K562 (cell line): ENCODE results near the gene PRR36. TPM values are rescaled to one million over a fixed set of nuclear protein-coding genes. Genes with fewer than 3 reads are reported as not detected.

Experiments used
- BDP1 ChIP-seq: IDR thresholded peaks from 3 replicates; pipeline ENCODE4 v1.6.1; 2011; ENCODE audit not compliant: insufficient read length, insufficient read depth
- CEBPB ChIP-seq: fragments of 450-650 bp; IDR thresholded peaks from 2 replicates; pipeline ENCODE4 v1.6.1; 2016; ENCODE audit warnings: missing genetic modification characterization, missing compliant biosample characterization
- CGGBP1 ChIP-seq: fragments of 250-450 bp; sonication (Bioruptor Pico); IDR thresholded peaks from 2 replicates; pipeline ENCODE4 v1.9.0; 2021; ENCODE audit warnings: mild to moderate bottlenecking
- CUX1 ChIP-seq: fragments of 200-800 bp; sonication (Bioruptor generic); IDR thresholded peaks from 2 replicates; pipeline ENCODE4 v1.6.1; 2016; ENCODE audit warnings: missing genetic modification characterization, missing compliant biosample characterization
- DDX20 ChIP-seq: fragments of 450-650 bp; IDR thresholded peaks from 2 replicates; pipeline ENCODE4 v1.6.1; 2016; ENCODE audit warnings: missing genetic modification characterization, low read depth, mild to moderate bottlenecking, missing compliant biosample characterization, moderate library complexity
- ELK1 ChIP-seq: sonication (generic); formaldehyde crosslinking; IDR thresholded peaks from 2 replicates; pipeline ENCODE4 v1.8.1; 2022; ENCODE audit warnings: missing genetic modification reagents
- FOSL1 ChIP-seq: fragments of 200-800 bp; sonication (Bioruptor generic); conservative IDR thresholded peaks from 2 replicates; pipeline ENCODE4 v1.6.1; 2016; ENCODE audit warnings: missing genetic modification characterization, missing compliant biosample characterization
- KDM5B ChIP-seq: fragments of 200-600 bp; sonication (generic); IDR thresholded peaks from 2 replicates; pipeline ENCODE4 v1.6.1; 2012; ENCODE audit warnings: low read depth, mild to moderate bottlenecking, moderate library complexity, low read length, control low read depth, inconsistent platforms; ENCODE audit not compliant: insufficient replicate concordance
- LCOR ChIP-seq: sonication (generic); formaldehyde crosslinking; IDR thresholded peaks from 2 replicates; pipeline ENCODE4 v1.8.0; 2022; ENCODE audit warnings: mild to moderate bottlenecking, missing genetic modification reagents
- TRIM25 ChIP-seq: fragments of 450-650 bp; IDR thresholded peaks from 2 replicates; pipeline ENCODE4 v1.7.0; 2016; ENCODE audit warnings: borderline replicate concordance
- ZNF778 ChIP-seq: fragments of 450-650 bp; formaldehyde crosslinking; IDR thresholded peaks from 2 replicates; pipeline ENCODE4 v1.4.0; 2020; ENCODE audit warnings: mild to moderate bottlenecking, moderate library complexity
- polyA plus RNA-seq, 8 experiments: library from polyadenylated mRNA; depleted of rRNA in 4 of 8; stranded (reverse) in 5 of 8; unstranded in 3 of 8; fragments of >200 nt; fragmentation: Nextera tagmentation in 2 of 8; fragmentation: Illumina TruSeq in 1 of 8; extraction: Ambion mirVana in 2 of 8; extraction: Trizol in 1 of 8; gene quantifications; 2 replicates each; pipeline versions ENCODE4 v1.2.1 to v1.2.3, GENCODE V29; 2011 to 2014; ENCODE audit warnings: inconsistent platforms in 1 of 8, missing spikeins in 1 of 8
- total RNA-seq, 7 experiments: library from RNA; depleted of rRNA in 6 of 7; stranded (reverse); fragments of >200 nt in 6 of 7; fragmentation: Illumina TruSeq in 2 of 7; extraction: Trizol in 2 of 7; gene quantifications; 2 replicates each; pipeline versions ENCODE4 v1.2.1 to v1.2.3, GENCODE V29; 2011 to 2021; ENCODE audit warnings: low replicate concordance in 1 of 7
- TF ChIP-seq, protein P1 (sequence below): sonication (generic); formaldehyde crosslinking; IDR thresholded peaks from 2 replicates; pipeline ENCODE4 v1.8.0; 2022; ENCODE audit warnings: missing genetic modification reagents, mild to moderate bottlenecking, borderline replicate concordance

PRR36 gene
- total and polyA plus RNA-seq, 9 of the 15 experiments (the other 6 are each of a cell fraction or from before 2014, with no cell fraction given), result 0.05 to 0.42 (median 0.06) TPM; not detected in 6

DNA sequence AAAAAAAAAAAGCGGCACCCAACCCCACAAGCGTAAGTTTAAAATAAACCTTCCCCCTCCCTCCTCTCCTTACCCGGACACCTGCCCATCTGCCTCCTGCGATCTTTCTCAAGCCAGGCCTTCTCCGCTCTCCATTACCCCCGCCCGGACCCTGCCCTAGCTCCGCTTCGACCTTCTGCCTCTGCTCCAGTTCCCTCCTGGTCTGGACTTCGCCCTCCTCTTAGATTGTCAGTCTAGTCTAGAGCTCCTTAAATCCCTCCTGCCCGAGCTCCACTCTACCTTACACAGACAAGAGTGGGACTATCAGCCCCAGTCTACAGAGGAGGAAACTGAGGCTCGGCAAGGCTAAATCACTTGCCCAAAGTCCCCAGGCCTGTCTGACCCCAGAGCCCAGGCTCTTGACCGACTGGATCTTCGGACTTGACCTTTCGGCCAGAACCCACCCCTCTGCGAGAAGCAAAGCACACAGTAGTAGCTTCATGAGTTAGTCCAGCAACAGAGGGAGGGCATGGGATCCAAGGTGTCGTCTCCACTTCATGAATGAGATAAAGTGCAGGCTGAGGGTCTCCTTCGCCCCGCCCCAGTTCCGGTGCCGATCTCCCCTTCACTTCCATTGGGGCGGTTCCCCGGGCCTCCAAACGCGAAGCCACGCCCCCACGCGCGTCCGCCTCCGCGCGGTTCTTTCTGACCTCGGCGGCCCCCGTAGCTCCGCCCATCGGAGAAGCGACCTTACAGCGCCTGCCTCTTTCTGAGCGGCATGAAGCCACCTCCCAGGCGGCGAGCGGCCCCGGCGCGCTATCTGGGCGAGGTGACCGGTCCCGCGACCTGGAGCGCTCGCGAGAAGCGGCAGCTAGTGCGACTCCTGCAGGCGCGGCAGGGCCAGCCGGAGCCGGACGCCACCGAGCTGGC is 45.7 kb upstream of the PRR36 start, which contains the start of gene SNAPC2 (continued):
- TF ChIP-seq TRIM25 (0 out of 2 replicates have a peak, but pooled peaks have one; percentile 8), BDP1 (no peak), LCOR (CRISPR knock-in tag) (0 out of 2 replicates have a peak, but pooled peaks have one; percentile 34), CGGBP1 (no peak), KDM5B (peak; percentile 44), DDX20 (tag) (no peak), ELK1 (CRISPR knock-in tag) (no peak), CUX1 (CRISPR knock-in tag) (no peak), CEBPB (no peak), ZNF778 (CRISPR knock-in tag) (no peak), FOSL1 (tag) (no peak)
- TF ChIP-seq, protein P1, sequence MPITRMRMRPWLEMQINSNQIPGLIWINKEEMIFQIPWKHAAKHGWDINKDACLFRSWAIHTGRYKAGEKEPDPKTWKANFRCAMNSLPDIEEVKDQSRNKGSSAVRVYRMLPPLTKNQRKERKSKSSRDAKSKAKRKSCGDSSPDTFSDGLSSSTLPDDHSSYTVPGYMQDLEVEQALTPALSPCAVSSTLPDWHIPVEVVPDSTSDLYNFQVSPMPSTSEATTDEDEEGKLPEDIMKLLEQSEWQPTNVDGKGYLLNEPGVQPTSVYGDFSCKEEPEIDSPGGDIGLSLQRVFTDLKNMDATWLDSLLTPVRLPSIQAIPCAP (CRISPR knock-in tag), result no peak
